Mucosa of rectum (tissue), 2 donors: ENCODE measurements around the gene COL4A3.

Experiments
- H3K27ac ChIP-seq, 2 donors: one replicate each; pipeline ENCODE4 v1.7.0; 2013; ENCODE audit warnings: inconsistent platforms in 2 of 2, low read depth in 2 of 2, low read length in 2 of 2
- H3K27me3 ChIP-seq, 2 donors: one replicate each; pipeline ENCODE4 v1.7.0; 2013; ENCODE audit warnings: low read length in 2 of 2; ENCODE audit not compliant: control insufficient read depth in 2 of 2, insufficient read depth in 2 of 2
- H3K36me3 ChIP-seq, 2 donors: one replicate each; pipeline ENCODE4 v1.7.0; 2013; ENCODE audit warnings: low read length in 2 of 2; ENCODE audit not compliant: control insufficient read depth in 2 of 2, insufficient read depth in 2 of 2
- H3K4me1 ChIP-seq, 2 donors: one replicate each; pipeline ENCODE4 v1.7.0; 2013; ENCODE audit warnings: low read length in 2 of 2, mild to moderate bottlenecking in 1 of 2; ENCODE audit not compliant: control insufficient read depth in 2 of 2, insufficient read depth in 2 of 2
- H3K4me3 ChIP-seq, 2 donors: one replicate each; pipeline ENCODE4 v1.7.0; 2013; ENCODE audit warnings: low read length in 2 of 2
- H3K9ac ChIP-seq, 2 donors: one replicate each; pipeline ENCODE4 v1.7.0; 2013; ENCODE audit warnings: low read length in 2 of 2, low read depth in 1 of 2, mild to moderate bottlenecking in 1 of 2
- H3K9me3 ChIP-seq, 2 donors: one replicate each; pipeline ENCODE4 v1.7.0; 2013; ENCODE audit warnings: low read length in 2 of 2; ENCODE audit not compliant: control insufficient read depth in 2 of 2
- donor health status: healthy.
- donor health status: Normal muscosa, but diverticular disease.

Gene COL4A3

GRCh38 chr2:227324995-227325838, 160.8 kb downstream of the COL4A3 start, which contains the start of gene MFF:
Gene MFF (plus strand): TSS chr2:227325251. CDS start chr2:227330666, 5,415 bp downstream.
- no peaks in the 10 kb centered on the region for H3K9me3 ChIP-seq
- H3K27ac ChIP-seq = peak within 1 kb of the TSS; percentile 85 to 87

GRCh38 chr2:227325839-227326195, 161.4 kb downstream of the COL4A3 start:
- H3K9me3 ChIP-seq = no peaks in the 10 kb centered on the region
- peak overlapping the region; percentile 96 to 98 for H3K4me3 ChIP-seq
- peak overlapping the region; percentile 82 to 95 for H3K9ac ChIP-seq
- H3K4me1 ChIP-seq = peaks cover 3 to 17% of the 10 kb centered on the region in 2 donors
- no peaks in the 10 kb centered on the region for H3K27me3 ChIP-seq
- peak overlapping the region; percentile 85 to 87 for H3K27ac ChIP-seq
- peaks cover 3 to 7% of the 10 kb centered on the region in 2 donors for H3K36me3 ChIP-seq

More at GRCh38 chr2:227324995-227325838, 160.8 kb downstream of the COL4A3 start, which contains the start of gene MFF:
- H3K4me1 ChIP-seq = peaks cover 3 to 17% of the 10 kb centered on the region in 2 donors
- H3K4me3 ChIP-seq = peak within 1 kb of the TSS; percentile 96 to 98
- H3K36me3 ChIP-seq = peaks cover 0 to 4% of the 10 kb centered on the region in 2 donors
- no peaks in the 10 kb centered on the region for H3K27me3 ChIP-seq
- H3K9ac ChIP-seq = peak within 1 kb of the TSS; percentile 82 to 95

DNA sequence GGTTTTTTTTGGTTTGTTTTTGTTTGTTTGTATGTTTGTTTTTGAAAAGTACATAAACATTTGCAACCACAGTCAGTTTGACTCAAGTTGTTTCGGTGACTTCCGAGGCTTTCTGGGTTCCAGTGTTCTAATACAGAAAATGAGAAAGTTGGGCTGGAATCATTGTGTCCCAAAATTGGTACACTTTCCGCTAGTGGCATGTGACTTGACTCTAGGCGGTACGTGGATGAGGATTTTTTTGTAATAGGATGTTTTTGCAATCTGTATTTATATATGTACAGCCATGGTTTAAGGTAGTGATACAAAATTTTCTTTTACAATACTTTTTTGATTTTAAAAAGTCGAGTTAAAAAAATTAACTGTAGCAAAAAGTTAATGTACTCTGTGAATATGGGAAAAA, 162.4 kb downstream of the COL4A3 start:
- Histone ChIP-seq H3K27ac (no peak overlapping the region), H3K4me3 (peak overlapping the region in 1 of 2 donors; percentile 98), H3K4me1 (peaks cover 3 to 17% of the 10 kb centered on the region in 2 donors), H3K9me3 (no peaks in the 10 kb centered on the region), H3K36me3 (peaks cover 3 to 7% of the 10 kb centered on the region in 2 donors), H3K9ac (no peak overlapping the region), H3K27me3 (no peaks in the 10 kb centered on the region)

DNA sequence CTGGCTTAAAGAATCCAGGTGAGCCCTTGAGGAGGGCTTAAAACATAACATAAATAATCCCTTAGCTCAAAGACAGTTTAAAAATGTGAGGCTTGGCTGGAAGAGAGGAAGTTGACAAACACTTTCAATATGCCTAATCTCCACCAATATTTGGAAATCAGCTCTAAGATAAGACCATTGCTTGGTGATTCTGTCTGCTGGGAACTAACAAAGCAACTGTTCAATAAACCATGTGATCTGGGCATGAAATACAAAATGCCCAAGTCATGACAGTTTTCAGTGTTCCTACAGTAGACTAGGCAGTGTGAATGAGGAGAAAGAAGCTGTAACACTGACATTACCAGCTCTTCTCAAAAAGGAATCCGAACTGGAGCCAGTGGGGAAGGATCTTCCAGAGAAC, 171.3 kb downstream of the COL4A3 start:
- no peaks in the 10 kb centered on the region for H3K27me3 ChIP-seq
- no peaks in the 10 kb centered on the region for H3K4me1 ChIP-seq
- H3K27ac ChIP-seq = no peak overlapping the region
- H3K9me3 ChIP-seq = no peaks in the 10 kb centered on the region
- H3K4me3 ChIP-seq = no peak overlapping the region
- H3K36me3 ChIP-seq = peaks cover 34 to 42% of the 10 kb centered on the region in 2 donors
- H3K9ac ChIP-seq = no peak overlapping the region

- Histone ChIP-seq H3K36me3 (peaks cover 35 to 46% of the 10 kb centered on the region in 2 donors), H3K4me1 (no peaks in the 10 kb centered on the region), H3K9me3 (no peaks in the 10 kb centered on the region), H3K27ac (no peak overlapping the region), H3K4me3 (no peak overlapping the region), H3K9ac (no peak overlapping the region), H3K27me3 (no peaks in the 10 kb centered on the region)
Observed at GRCh38 chr2:227337442-227337841, 173.0 kb downstream of the COL4A3 start.

DNA sequence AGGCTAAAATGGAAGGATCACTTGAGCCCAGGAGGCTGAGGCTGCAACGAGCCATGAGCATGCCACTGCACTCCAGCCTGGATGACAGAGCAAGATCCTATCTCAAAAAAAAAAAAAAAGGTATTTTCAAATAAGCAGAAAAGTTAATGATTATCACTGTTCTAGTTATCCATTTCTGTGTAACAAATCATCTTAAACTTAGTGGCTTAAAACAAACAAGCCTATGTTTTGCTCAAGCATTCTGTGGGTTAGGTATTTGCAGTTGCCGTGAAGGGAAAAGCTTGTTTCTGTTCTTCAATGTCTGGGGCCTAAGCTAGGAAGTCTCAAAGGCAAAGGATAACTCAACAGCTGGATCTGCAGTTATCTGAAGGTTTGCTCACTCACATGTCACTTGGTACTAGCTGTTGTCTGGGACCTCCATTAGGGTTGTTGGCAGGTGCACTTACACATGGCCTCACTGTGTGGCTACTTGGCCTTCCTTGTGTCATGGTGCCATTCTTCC, 174.7 kb downstream of the COL4A3 start:
- no peaks in the 10 kb centered on the region for H3K9me3 ChIP-seq
- H3K4me3 ChIP-seq = no peak overlapping the region
- H3K27ac ChIP-seq = no peak overlapping the region
- no peaks in the 10 kb centered on the region for H3K27me3 ChIP-seq
- H3K36me3 ChIP-seq = peaks cover 29 to 33% of the 10 kb centered on the region in 2 donors
- H3K9ac ChIP-seq = no peak overlapping the region
- no peaks in the 10 kb centered on the region for H3K4me1 ChIP-seq

DNA sequence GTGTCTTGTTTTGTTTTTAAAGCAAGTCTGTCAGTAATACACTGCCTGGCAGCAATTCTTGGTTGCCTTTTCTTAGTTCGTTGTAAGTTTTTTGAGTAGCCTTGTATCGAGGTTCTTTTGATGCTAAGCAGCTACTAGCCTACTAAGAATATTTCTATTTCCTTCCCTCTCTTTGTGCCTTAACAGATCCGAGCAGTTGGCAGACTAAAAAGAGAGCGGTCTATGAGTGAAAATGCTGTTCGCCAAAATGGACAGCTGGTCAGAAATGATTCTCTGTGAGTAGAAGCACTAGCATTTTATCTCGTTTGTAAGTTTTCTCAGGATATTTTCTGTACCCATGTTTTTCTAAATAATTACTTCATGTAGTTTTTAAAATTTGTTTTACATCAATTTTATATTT, 175.7 kb downstream of the COL4A3 start:
- H3K4me3 ChIP-seq = no peak overlapping the region
- no peaks in the 10 kb centered on the region for H3K9me3 ChIP-seq
- H3K4me1 ChIP-seq = no peaks in the 10 kb centered on the region
- H3K36me3 ChIP-seq = peaks cover 25 to 27% of the 10 kb centered on the region in 2 donors
- no peak overlapping the region for H3K27ac ChIP-seq
- no peak overlapping the region for H3K9ac ChIP-seq
- no peaks in the 10 kb centered on the region for H3K27me3 ChIP-seq

DNA sequence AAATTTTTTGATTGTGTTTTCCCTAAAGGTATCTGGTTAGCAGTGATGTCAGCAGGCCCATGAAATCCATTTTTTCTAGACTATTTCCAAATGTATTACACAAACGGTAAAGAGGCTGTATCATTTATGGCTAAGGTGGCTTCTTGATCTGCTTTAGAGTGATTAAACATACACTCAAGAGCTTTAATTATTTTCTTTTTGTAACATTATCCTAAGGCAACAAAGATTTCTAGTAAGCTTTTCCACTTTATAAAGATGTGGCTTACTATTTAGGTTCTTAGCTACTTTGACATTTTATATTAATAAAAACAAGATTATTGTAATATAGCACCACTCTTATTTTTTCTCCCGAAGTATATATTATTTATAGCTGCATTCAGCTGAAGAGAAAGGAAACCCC, 177.1 kb downstream of the COL4A3 start:
- Histone ChIP-seq H3K9ac (no peak overlapping the region), H3K4me1 (no peaks in the 10 kb centered on the region), H3K27me3 (no peaks in the 10 kb centered on the region), H3K9me3 (no peaks in the 10 kb centered on the region), H3K27ac (no peak overlapping the region), H3K4me3 (no peak overlapping the region), H3K36me3 (peaks cover 19 to 24% of the 10 kb centered on the region in 2 donors)

- peaks cover 26 to 29% of the 10 kb centered on the region in 2 donors for H3K36me3 ChIP-seq
Observed at GRCh38 chr2:227344231-227344630, 179.8 kb downstream of the COL4A3 start.

GRCh38 chr2:227347117-227347516, 182.7 kb downstream of the COL4A3 start:
- Histone ChIP-seq H3K36me3 (peaks cover 20 to 31% of the 10 kb centered on the region in 2 donors), H3K27ac (no peak overlapping the region), H3K4me3 (no peak overlapping the region), H3K27me3 (no peaks in the 10 kb centered on the region), H3K9me3 (no peaks in the 10 kb centered on the region), H3K4me1 (no peaks in the 10 kb centered on the region), H3K9ac (no peak overlapping the region)

More at GRCh38 chr2:227344231-227344630, 179.8 kb downstream of the COL4A3 start:
- Histone ChIP-seq H3K27ac (no peak overlapping the region), H3K9ac (no peak overlapping the region), H3K4me1 (no peaks in the 10 kb centered on the region), H3K27me3 (no peaks in the 10 kb centered on the region), H3K9me3 (no peaks in the 10 kb centered on the region), H3K4me3 (no peak overlapping the region)
